ES-I3 (cell line): Measurements from ENCODE around the gene MCF2.

Source experiments
- H3K36me3 ChIP-seq: 2 replicates; pipeline ENCODE4 v1.6.1; 2013; ENCODE audit warnings: mild to moderate bottlenecking, low read length, control low read depth, moderate library complexity; ENCODE audit not compliant: insufficient read depth
- H3K4me1 ChIP-seq: 2 replicates; pipeline ENCODE4 v1.6.1; 2013; ENCODE audit warnings: mild to moderate bottlenecking, control low read depth, low read length; ENCODE audit not compliant: insufficient read depth
- H3K9ac ChIP-seq: 2 replicates; pipeline ENCODE4 v1.6.1; 2013; ENCODE audit warnings: low read depth, mild to moderate bottlenecking, low read length, moderate library complexity
- H3K9me3 ChIP-seq: 2 replicates; pipeline ENCODE4 v1.6.1; 2013; ENCODE audit warnings: mild to moderate bottlenecking, low read length, moderate library complexity; ENCODE audit not compliant: control insufficient read depth, insufficient read depth

Gene MCF2

GRCh38 chrX:139559383-139560042 is 148.5 kb downstream of the MCF2 start:
- no peak overlapping the region for H3K9ac ChIP-seq
- no peaks in the 10 kb centered on the region for H3K36me3 ChIP-seq
- H3K4me1 ChIP-seq, result peaks cover 4% of the 10 kb centered on the region; the same call in 1 of the 2 replicates
- H3K9me3 ChIP-seq, result no peaks in the 10 kb centered on the region

- H3K36me3 ChIP-seq, result no peaks in the 10 kb centered on the region
- H3K4me1 ChIP-seq, result peaks cover 4% of the 10 kb centered on the region; the same call in 1 of the 2 replicates
- H3K9ac ChIP-seq, result no peak overlapping the region
- H3K9me3 ChIP-seq, result no peaks in the 10 kb centered on the region
Measured at GRCh38 chrX:139554991-139555675, 152.8 kb downstream of the MCF2 start.

GRCh38 chrX:139554376-139554775 is 153.6 kb downstream of the MCF2 start:
- Histone ChIP-seq H3K9me3 (no peaks in the 10 kb centered on the region), H3K36me3 (no peaks in the 10 kb centered on the region), H3K9ac (no peak overlapping the region), H3K4me1 (no peaks in the 10 kb centered on the region)

DNA sequence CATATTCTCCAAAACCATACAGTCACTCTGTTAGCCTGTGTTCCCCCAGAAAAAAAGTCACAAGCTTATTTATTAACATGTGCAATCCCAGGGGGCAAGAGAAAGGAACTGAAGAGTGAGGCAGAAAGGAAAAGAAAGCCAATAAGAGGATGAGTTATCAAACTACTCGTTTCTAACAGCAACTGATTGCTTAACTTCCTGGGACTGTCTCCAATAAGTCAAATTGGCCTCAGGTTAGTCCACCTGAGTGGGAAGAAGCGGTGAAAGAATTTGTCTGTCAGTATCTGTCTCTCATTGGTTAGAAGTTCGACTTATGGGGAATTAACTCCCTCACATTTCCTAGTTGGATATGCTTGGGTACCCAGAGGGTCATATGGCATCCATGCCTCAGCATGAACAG is 163.4 kb downstream of the MCF2 start:
- Histone ChIP-seq H3K36me3 (no peaks in the 10 kb centered on the region), H3K4me1 (no peaks in the 10 kb centered on the region), H3K9me3 (no peaks in the 10 kb centered on the region), H3K9ac (no peak overlapping the region)

- no peaks in the 10 kb centered on the region for H3K4me1 ChIP-seq
- no peaks in the 10 kb centered on the region for H3K9me3 ChIP-seq
- no peaks in the 10 kb centered on the region for H3K36me3 ChIP-seq
- no peak overlapping the region for H3K9ac ChIP-seq
Measured at GRCh38 chrX:139543920-139544319, 164.0 kb downstream of the MCF2 start.

GRCh38 chrX:139542652-139543051 is 165.3 kb downstream of the MCF2 start:
- Histone ChIP-seq H3K36me3 (no peaks in the 10 kb centered on the region), H3K9ac (no peak overlapping the region), H3K9me3 (no peaks in the 10 kb centered on the region), H3K4me1 (no peaks in the 10 kb centered on the region)

GRCh38 chrX:139538907-139539790 is 168.8 kb downstream of the MCF2 start:
- H3K4me1 ChIP-seq, result no peaks in the 10 kb centered on the region
- H3K9ac ChIP-seq, result no peak overlapping the region
- H3K9me3 ChIP-seq, result no peaks in the 10 kb centered on the region
- H3K36me3 ChIP-seq, result no peaks in the 10 kb centered on the region

DNA sequence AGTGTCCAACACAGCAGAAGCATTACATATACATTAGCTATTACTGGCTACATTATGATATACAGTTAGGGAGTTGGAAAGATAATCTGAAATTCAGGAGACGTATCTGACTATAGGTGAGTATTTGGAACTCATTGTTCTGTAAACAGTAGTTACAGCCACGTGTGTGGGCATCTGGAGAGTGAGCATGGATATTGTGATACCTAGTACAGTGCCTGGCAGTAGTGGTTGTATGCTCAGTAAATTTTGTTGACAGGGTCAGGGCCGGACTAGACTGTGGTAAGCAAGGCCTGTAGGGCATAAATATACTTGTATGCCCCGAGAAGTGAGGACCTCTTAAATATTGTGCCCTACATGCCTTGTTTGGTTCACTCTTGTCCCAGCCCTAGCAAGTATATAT is 174.5 kb downstream of the MCF2 start:
- no peaks in the 10 kb centered on the region for H3K4me1 ChIP-seq
- no peak overlapping the region for H3K9ac ChIP-seq
- H3K36me3 ChIP-seq, result no peaks in the 10 kb centered on the region
- no peaks in the 10 kb centered on the region for H3K9me3 ChIP-seq

GRCh38 chrX:139532834-139533233 is 175.1 kb downstream of the MCF2 start:
- Histone ChIP-seq H3K4me1 (no peaks in the 10 kb centered on the region), H3K9ac (no peak overlapping the region), H3K36me3 (no peaks in the 10 kb centered on the region), H3K9me3 (no peaks in the 10 kb centered on the region)
